GM10266 (cell line): Measurements from ENCODE around the gene TFCP2.

Experiments
- DNase-seq: peaks from one replicate; pipeline ENCODE4 v3.0.0; 2012; ENCODE audit errors: extremely low spot score
- CTCF ChIP-seq: IDR thresholded peaks from 2 replicates; pipeline ENCODE4 v1.5.1; 2012; ENCODE audit warnings: mild to moderate bottlenecking, low read depth; ENCODE audit not compliant: control insufficient read depth, insufficient read depth; ENCODE audit errors: missing control alignments

TFCP2 gene

GRCh38 chr12:51124504-51124903 is 48.4 kb downstream of the TFCP2 start:
- DNase-seq, result no peak
- no peak for TF ChIP-seq CTCF

GRCh38 chr12:51122844-51123243 is 50.1 kb downstream of the TFCP2 start:
- no peak for DNase-seq
- no peak for TF ChIP-seq CTCF

- no peak for TF ChIP-seq CTCF
- no peak for DNase-seq
Measured at GRCh38 chr12:51118706-51119105, 54.2 kb downstream of the TFCP2 start.

GRCh38 chr12:51115533-51115932 is 57.4 kb downstream of the TFCP2 start:
- no peak for TF ChIP-seq CTCF
- no peak for DNase-seq

- DNase-seq, result no peak
- TF ChIP-seq CTCF, result no peak
Measured at GRCh38 chr12:51108136-51108535, 64.8 kb downstream of the TFCP2 start.

- no peak for DNase-seq
- TF ChIP-seq CTCF, result no peak
Measured at GRCh38 chr12:51103977-51104376, 69.0 kb downstream of the TFCP2 start.

GRCh38 chr12:51098611-51099010 is 74.3 kb downstream of the TFCP2 start:
- DNase-seq, result no peak
- TF ChIP-seq CTCF, result no peak

- no peak for DNase-seq
- TF ChIP-seq CTCF, result no peak
Measured at GRCh38 chr12:51090705-51091229, 82.2 kb downstream of the TFCP2 start.
